RCC 7860 (cell line): ENCODE measurements around the gene ACSBG1.
"Not testable (repeated sequence)": the region's sequence is repeated elsewhere in the genome, so short reads cannot be mapped to it uniquely, and the experiment has no call there.

ENCODE experiments used
- DNase-seq: peaks from one replicate; pipeline ENCODE4 v3.0.0-alpha.2; 2015; ENCODE audit warnings: low spot score
- FAIRE-seq: peaks from 2 replicates; lab custom pipeline; 2012; peaks lifted over from hg19 to GRCh38; lab: Jason Lieb, UNC

ACSBG1 gene

GRCh38 chr15:78251136-78251535 lies 16.8 kb upstream of the ACSBG1 start:
- FAIRE-seq (no peak), DNase-seq (no peak)

GRCh38 chr15:78249131-78249530 lies 14.8 kb upstream of the ACSBG1 start:
- no peak for DNase-seq
- no peak for FAIRE-seq

DNA sequence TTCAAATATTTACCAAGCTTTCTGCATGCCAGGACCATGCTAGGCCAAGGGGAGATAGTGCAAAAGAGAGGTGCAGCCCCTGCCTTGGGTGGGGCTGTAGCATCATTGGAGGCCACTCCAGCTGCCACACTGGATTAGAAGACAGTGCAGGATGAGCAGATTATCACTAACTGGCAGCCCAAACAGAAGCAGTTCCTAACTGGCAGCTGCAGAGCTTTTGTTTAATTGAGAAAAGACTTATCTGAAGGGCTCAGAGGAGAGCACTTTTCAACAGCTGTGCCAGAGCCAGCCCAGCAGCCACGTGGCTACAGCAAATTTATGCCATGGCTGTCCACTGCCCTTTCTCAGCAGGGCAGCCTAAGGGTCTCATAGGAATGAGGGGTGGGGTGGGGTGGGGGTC lies 13.5 kb upstream of the ACSBG1 start:
- DNase-seq: no peak
- FAIRE-seq: no peak

GRCh38 chr15:78245976-78246620 lies 11.7 kb upstream of the ACSBG1 start:
- not testable (repeated sequence) for FAIRE-seq, DNase-seq

- FAIRE-seq, DNase-seq: not testable (repeated sequence)
Measured at GRCh38 chr15:78245392-78245791, 11.0 kb upstream of the ACSBG1 start.

DNA sequence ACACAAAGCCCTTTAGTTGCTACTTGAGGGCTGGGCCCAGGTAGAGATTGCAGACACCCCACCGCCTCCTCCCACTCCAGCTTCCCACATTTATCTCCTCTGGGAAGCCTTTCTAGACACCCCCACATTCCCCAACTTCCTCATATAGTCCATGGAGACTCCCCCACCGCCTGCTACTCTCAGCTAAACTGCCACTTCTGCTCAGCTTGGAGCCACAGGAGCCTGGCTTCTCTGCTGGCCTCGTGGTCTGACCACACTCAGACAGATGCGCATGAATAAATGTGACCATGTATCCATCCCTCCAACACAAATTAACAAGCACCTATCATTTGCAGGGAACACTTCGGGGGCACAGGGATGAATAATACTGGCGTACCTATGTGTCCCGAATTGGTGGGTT lies 10.5 kb upstream of the ACSBG1 start:
- DNase-seq: no peak
- no peak for FAIRE-seq

- FAIRE-seq: no peak
- no peak for DNase-seq
Measured at GRCh38 chr15:78244101-78244500, 9.7 kb upstream of the ACSBG1 start.

GRCh38 chr15:78243491-78243941 lies 9.2 kb upstream of the ACSBG1 start:
- DNase-seq: no peak
- no peak for FAIRE-seq

- FAIRE-seq: no peak
Measured at GRCh38 chr15:78243058-78243457, 8.7 kb upstream of the ACSBG1 start.

GRCh38 chr15:78242128-78242527 lies 7.8 kb upstream of the ACSBG1 start:
- FAIRE-seq (no peak), DNase-seq (no peak)

More at GRCh38 chr15:78243058-78243457, 8.7 kb upstream of the ACSBG1 start:
- no peak for DNase-seq

DNA sequence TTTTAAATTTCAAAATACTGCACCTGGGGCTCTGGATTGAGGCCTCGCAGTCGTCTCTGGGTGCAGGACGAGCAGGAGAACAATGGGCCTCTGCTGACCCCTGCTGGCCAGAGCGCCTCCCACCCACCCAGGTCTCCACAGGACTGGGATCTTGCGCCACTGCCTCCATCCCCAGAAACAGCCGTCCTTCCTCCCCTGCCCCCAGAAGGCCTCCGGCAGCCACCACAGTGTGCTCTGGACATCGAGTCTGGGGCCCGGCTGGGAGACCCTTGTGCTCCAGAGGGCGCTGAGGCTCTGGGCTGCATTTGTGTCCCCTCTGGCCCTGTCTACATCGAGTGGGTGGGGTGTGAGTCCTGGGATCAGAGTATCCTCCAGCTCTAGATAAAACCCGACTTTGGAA lies 6.7 kb upstream of the ACSBG1 start:
- FAIRE-seq: no peak

DNA sequence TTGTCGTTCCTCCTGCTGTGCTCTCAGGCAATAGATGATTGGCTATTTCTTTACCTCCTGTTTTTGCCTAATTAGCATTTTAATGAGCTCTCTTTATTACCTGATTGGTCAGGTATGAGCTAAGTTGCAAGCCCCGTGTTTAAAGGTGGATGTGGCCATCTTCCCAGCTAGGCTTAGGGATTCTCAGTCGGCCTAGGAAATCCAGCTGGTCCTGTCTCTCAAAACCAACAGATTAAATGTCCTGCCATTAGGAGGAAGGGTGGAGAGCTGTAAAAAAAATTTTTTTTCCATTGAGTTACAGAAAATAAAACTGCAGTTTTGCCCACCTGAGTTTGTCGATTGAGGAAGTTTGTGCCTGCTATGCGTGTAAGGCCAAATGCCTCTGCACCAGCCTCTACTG lies 5.4 kb upstream of the ACSBG1 start:
- FAIRE-seq (no peak), DNase-seq (no peak)

More for the DNA sequence above, 6.7 kb upstream of the ACSBG1 start:
- DNase-seq: peak; percentile 38

DNA sequence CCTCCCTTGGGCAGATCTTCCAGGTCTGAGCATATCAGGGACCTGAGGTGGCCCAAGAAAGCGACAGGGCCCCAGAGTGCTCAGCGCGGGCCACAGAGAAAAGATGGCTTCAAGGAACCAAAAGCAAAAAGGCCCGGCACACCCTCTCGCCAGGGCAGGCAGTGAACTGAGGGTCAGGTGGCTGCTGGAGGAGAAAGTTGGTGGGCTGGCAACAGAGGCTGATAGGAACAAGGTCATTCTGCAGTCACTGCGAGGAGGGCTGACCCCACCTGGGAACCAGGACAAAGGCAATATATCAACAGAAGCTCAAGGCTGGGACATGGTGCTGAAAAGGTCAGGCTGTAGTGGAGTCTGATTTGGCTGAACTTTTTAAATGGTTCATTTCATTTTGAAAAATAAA lies 2.8 kb upstream of the ACSBG1 start:
- DNase-seq (no peak), FAIRE-seq (no peak)

GRCh38 chr15:78236491-78236890 lies 2.1 kb upstream of the ACSBG1 start:
- DNase-seq (no peak), FAIRE-seq (no peak)

DNA sequence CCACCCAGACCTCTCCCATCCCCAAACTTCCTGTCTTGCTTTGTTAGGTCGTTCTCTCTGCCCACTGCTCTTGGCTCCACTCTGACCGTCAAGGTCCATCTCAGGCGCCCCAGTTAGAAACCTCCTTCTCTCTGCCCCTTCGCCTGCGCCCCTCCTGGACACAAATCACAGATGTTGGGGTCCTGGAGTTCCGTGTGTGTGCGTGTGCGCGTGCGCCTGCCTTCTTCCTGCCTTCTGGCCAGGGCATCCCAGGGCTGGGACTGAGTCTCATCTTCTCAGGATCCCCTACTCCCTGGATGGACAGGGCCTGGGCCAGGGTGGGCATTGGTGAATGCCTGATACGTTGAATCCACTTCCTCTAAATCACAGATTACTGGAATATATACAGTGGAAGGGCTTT lies 869 bp downstream of the ACSBG1 start:
- FAIRE-seq (no peak), DNase-seq (no peak)

GRCh38 chr15:78232951-78233350 lies 1.4 kb downstream of the ACSBG1 start:
- DNase-seq: no peak
- FAIRE-seq: no peak

- DNase-seq (no peak), FAIRE-seq (no peak)
Measured at GRCh38 chr15:78229431-78230406, 4.6 kb downstream of the ACSBG1 start.

GRCh38 chr15:78228356-78228996 lies 5.9 kb downstream of the ACSBG1 start:
- DNase-seq: no peak
- FAIRE-seq: no peak

DNA sequence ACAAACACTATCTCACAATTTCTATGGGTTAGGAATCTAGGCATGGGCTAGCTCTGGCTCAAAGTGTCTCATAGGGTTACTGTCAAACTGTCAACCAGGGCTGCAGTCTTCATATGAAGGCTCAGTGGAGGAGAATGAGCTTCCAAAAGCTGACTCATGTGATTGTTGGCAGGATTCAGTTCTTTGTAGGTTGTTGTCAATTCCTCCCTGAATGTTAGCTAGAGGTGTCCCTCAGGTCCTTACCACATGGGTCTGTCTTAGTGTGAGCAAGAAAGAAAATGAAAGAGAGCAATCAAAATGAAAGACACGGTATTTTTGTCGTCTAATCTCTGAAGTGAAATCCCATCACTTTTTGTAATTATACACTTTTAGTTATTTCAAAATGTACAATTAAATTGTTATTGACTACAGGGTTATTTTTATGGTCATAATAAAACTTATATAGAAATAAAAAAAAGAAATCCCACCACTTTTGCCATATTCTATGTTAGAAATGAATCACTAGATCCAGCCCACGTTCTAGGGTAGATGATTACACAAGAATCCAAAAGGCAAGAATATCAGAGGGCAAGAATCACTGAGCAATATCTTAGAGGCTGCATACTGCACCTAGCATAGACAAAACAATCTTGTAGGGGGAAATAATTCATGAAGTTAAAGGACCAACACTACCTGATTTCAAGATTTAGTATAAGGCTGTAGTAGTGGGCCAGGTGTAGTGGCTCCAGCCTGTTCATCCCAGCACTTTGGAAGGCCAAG lies 8.4 kb downstream of the ACSBG1 start:
- FAIRE-seq: no peak

GRCh38 chr15:78224023-78224411 lies 10.3 kb downstream of the ACSBG1 start:
- DNase-seq (no peak), FAIRE-seq (no peak)

More for the DNA sequence above, 8.4 kb downstream of the ACSBG1 start:
- no peak for DNase-seq
